ENCODE measurements around the gene VGLL1. TPM values are rescaled to one million over a fixed set of nuclear protein-coding genes. Genes with fewer than 3 reads are reported as not detected.

Gene VGLL1
- total and polyA plus RNA-seq, 10 of the 15 experiments (the other 5 are each of a cell fraction or from before 2014, with no cell fraction given) = not detected

DNA sequence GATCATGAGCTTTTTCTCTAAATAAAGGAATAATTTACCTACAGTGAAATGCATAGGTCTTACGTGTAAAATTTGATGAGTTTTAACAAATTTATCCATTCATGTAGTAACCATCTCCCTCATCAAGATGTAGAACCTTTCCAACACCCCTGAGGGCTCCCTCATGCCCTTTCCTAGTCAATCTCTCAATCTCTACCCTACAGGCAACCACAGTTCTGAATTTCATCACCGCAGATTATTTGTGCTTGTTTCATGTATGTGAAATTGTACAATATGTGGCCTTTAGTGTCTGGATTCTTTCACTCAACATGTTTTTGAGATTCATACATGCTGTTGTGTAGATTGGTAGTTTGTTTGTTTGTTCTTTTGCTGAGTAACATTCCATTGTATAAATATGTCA, 2.1 kb downstream of the VGLL1 start:
- ATAC-seq (no peak), DNase-seq (ENCODE audit: low read depth, low spot score) (no peak), FAIRE-seq (no peak)
- in situ Hi-C loops (cut with MboI) = no loop called here
- Histone ChIP-seq H3K27ac (ENCODE audit: control insufficient read depth, insufficient read depth) (no peak overlapping the region), H4K20me1 (ENCODE audit: control insufficient read depth, insufficient read depth) (no peaks in the 10 kb centered on the region), H3K36me3 (ENCODE audit: control insufficient read depth in 2 of 2, insufficient read depth in 2 of 2, low read length in 1 of 2) (no peaks in the 10 kb centered on the region), H3K4me3 (no peak overlapping the region), H3K79me2 (ENCODE audit: control insufficient read depth, insufficient read depth, low read length) (no peaks in the 10 kb centered on the region), H3K9ac (ENCODE audit: control insufficient read depth, insufficient read depth, low read length) (no peak overlapping the region), H3K9me3 (replicated peaks; ENCODE audit: control insufficient read depth, insufficient read depth, low read length) (no peaks in the 10 kb centered on the region), H3K4me2 (ENCODE audit: control insufficient read depth, insufficient read depth) (no peak overlapping the region), H3K4me1 (ENCODE audit: control insufficient read depth, insufficient read depth, low read length) (no peaks in the 10 kb centered on the region), H3K27me3 (replicated peaks in 1 of 2; ENCODE audit: control insufficient read depth in 2 of 2, insufficient read depth in 2 of 2, low read length in 1 of 2) (no peaks in the 10 kb centered on the region), H2AFZ (ENCODE audit: control insufficient read depth, low read depth, low read length) (no peak overlapping the region)
- CTCF ChIA-PET = interaction anchor here (0.7 kb wide), 1 partner anchor 778 kb away, joined by 3 read pairs; no protein-coding TSS in a partner anchor
- RAD21 ChIA-PET (ENCODE audit: unreplicated experiment) = no interaction called here
- WGBS (ENCODE audit: insufficient coverage, insufficient replicate concordance, low lambda C conversion rate, missing lambda C conversion rate) = 25% methylated on average over 2 of the region's 2 CpGs
- BruUV-seq (replicated peaks) = no TSS peak
- SMC1A ChIA-PET (ENCODE audit: uncharacterized antibody, unreplicated experiment) = no interaction called here
- TF ChIP-seq ZNF384 (IDR thresholded peaks at IDR 0.05; ENCODE audit: borderline replicate concordance, low read depth, low read length) (no peak), ETV6 (conservative IDR thresholded peaks at IDR 0.05 in 1 of 2, IDR thresholded peaks at IDR 0.05 in 1 of 2; ENCODE audit: borderline replicate concordance in 1 of 2, low read depth in 1 of 2) (no peak)
- POLR2A ChIA-PET = no interaction called here
- intact Hi-C loops (cut with micrococcal nuclease; ENCODE audit: unreplicated experiment) = no loop called here

DNA sequence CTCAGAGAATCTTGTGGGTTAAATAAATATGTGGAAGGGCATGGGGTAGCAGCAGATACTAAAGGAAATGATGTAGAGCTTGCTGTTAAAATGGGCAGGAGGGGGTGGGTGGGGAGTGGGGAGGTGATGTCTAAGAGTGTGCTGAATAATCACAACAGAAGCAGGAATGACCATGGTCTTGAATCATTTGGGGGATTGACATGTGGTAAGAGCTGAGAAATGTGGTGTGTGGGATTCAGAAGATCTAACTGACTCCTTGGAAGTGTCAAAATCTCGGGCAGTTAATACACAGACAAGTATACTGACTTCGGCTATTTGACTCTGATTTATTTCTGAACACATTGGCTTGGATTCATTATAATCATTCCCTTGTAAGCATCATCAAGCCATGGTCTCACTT, 6.8 kb downstream of the VGLL1 start:
- no peak overlapping the region for H3K27ac ChIP-seq (ENCODE audit: control insufficient read depth, insufficient read depth)
- CTCF ChIA-PET = no interaction called here
- 43% methylated on average over 2 of the region's 2 CpGs for WGBS (ENCODE audit: insufficient coverage, insufficient replicate concordance, low lambda C conversion rate, missing lambda C conversion rate)
- no peaks in the 10 kb centered on the region for H4K20me1 ChIP-seq (ENCODE audit: control insufficient read depth, insufficient read depth)
- SMC1A ChIA-PET (ENCODE audit: uncharacterized antibody, unreplicated experiment) = interaction anchor here (0.8 to 1.6 kb wide), 2 partner anchors 39 to 99 kb away, joined by 3 read pairs; no protein-coding TSS in a partner anchor
- no peak overlapping the region for H3K9ac ChIP-seq (ENCODE audit: control insufficient read depth, insufficient read depth, low read length)
- H3K9me3 ChIP-seq (replicated peaks; ENCODE audit: control insufficient read depth, insufficient read depth, low read length) = no peaks in the 10 kb centered on the region
- H3K4me3 ChIP-seq = no peak overlapping the region
- no peak overlapping the region for H2AFZ ChIP-seq (ENCODE audit: control insufficient read depth, low read depth, low read length)
- DNase-seq (ENCODE audit: low read depth, low spot score) = no peak
- H3K79me2 ChIP-seq (ENCODE audit: control insufficient read depth, insufficient read depth, low read length) = no peaks in the 10 kb centered on the region
- no TSS peak for BruUV-seq (replicated peaks)
- H3K4me2 ChIP-seq (ENCODE audit: control insufficient read depth, insufficient read depth) = no peak overlapping the region
- POLR2A ChIA-PET = no interaction called here
- H3K4me1 ChIP-seq (ENCODE audit: control insufficient read depth, insufficient read depth, low read length) = no peaks in the 10 kb centered on the region
- FAIRE-seq = no peak
- no peaks in the 10 kb centered on the region; a peak in 1 of 4 replicates for H3K27me3 ChIP-seq (replicated peaks in 1 of 2; ENCODE audit: control insufficient read depth in 2 of 2, insufficient read depth in 2 of 2, low read length in 1 of 2)
- H3K36me3 ChIP-seq (ENCODE audit: control insufficient read depth in 2 of 2, insufficient read depth in 2 of 2, low read length in 1 of 2) = no peaks in the 10 kb centered on the region
- in situ Hi-C loops (cut with MboI) = no loop called here
- intact Hi-C loops (cut with micrococcal nuclease; ENCODE audit: unreplicated experiment) = no loop called here
- RAD21 ChIA-PET (ENCODE audit: unreplicated experiment) = no interaction called here
- ATAC-seq = no peak
- TF ChIP-seq ZNF207 (IDR thresholded peaks at IDR 0.05; ENCODE audit: borderline replicate concordance) (no peak), ZNF687 (IDR thresholded peaks at IDR 0.05) (no peak), FOXK2 (IDR thresholded peaks at IDR 0.05) (no peak), STAT3 (IDR thresholded peaks at IDR 0.05; ENCODE audit: low read depth, low read length) (no peak), ESRRA (IDR thresholded peaks at IDR 0.05; ENCODE audit: low read length) (no peak), SP1 (IDR thresholded peaks at IDR 0.05; ENCODE audit: low read depth, low read length) (no peak)
- TF ChIP-seq, protein P1, sequence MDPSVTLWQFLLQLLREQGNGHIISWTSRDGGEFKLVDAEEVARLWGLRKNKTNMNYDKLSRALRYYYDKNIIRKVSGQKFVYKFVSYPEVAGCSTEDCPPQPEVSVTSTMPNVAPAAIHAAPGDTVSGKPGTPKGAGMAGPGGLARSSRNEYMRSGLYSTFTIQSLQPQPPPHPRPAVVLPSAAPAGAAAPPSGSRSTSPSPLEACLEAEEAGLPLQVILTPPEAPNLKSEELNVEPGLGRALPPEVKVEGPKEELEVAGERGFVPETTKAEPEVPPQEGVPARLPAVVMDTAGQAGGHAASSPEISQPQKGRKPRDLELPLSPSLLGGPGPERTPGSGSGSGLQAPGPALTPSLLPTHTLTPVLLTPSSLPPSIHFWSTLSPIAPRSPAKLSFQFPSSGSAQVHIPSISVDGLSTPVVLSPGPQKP (IDR thresholded peaks at IDR 0.05; ENCODE audit: low read depth, low read length) = no peak
- TF ChIP-seq, protein P2, sequence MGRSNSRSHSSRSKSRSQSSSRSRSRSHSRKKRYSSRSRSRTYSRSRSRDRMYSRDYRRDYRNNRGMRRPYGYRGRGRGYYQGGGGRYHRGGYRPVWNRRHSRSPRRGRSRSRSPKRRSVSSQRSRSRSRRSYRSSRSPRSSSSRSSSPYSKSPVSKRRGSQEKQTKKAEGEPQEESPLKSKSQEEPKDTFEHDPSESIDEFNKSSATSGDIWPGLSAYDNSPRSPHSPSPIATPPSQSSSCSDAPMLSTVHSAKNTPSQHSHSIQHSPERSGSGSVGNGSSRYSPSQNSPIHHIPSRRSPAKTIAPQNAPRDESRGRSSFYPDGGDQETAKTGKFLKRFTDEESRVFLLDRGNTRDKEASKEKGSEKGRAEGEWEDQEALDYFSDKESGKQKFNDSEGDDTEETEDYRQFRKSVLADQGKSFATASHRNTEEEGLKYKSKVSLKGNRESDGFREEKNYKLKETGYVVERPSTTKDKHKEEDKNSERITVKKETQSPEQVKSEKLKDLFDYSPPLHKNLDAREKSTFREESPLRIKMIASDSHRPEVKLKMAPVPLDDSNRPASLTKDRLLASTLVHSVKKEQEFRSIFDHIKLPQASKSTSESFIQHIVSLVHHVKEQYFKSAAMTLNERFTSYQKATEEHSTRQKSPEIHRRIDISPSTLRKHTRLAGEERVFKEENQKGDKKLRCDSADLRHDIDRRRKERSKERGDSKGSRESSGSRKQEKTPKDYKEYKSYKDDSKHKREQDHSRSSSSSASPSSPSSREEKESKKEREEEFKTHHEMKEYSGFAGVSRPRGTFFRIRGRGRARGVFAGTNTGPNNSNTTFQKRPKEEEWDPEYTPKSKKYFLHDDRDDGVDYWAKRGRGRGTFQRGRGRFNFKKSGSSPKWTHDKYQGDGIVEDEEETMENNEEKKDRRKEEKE (IDR thresholded peaks at IDR 0.05) = no peak

All from GM12878 (cell line).